Measurements from ENCODE around the gene PTPN12. TPM values are rescaled to one million over a fixed set of nuclear protein-coding genes. Genes with fewer than 3 reads are reported as not detected.

PTPN12 gene
- total and polyA plus RNA-seq, 2 donors from 2014 or later = 19.2 to 83.1 TPM

- DNase-seq (no peak), FAIRE-seq (no peak)
- no peaks in the 10 kb centered on the region for H3K9me3 ChIP-seq (ENCODE audit: control insufficient read depth in 2 of 3, insufficient read depth in 1 of 3, low read length in 3 of 3)
- H3K27me3 ChIP-seq (ENCODE audit: control insufficient read depth, insufficient read depth, low read length) = no peaks in the 10 kb centered on the region
- no peak overlapping the region for H3K27ac ChIP-seq (ENCODE audit: low read depth in 2 of 2, low read length in 2 of 2)
- no peaks in the 10 kb centered on the region for H3K36me3 ChIP-seq (ENCODE audit: control insufficient read depth in 2 of 3, insufficient read depth in 3 of 3, low read length in 3 of 3)
- TF ChIP-seq CTCF (IDR thresholded peaks at IDR 0.05; ENCODE audit: borderline replicate concordance, extremely low read depth, insufficient read depth) = no peak
- no peak overlapping the region for H3K4me3 ChIP-seq (ENCODE audit: low read length in 3 of 3)
- intact Hi-C loops (cut with DNase I) = no loop called here
- H3K9ac ChIP-seq (ENCODE audit: low read length in 3 of 3) = no peak overlapping the region
- peaks cover 0 to 4% (median 0%) of the 10 kb centered on the region in 3 donors for H3K4me1 ChIP-seq (ENCODE audit: control insufficient read depth in 2 of 3, insufficient read depth in 2 of 3, low read depth in 1 of 3, low read length in 3 of 3)
Measured at GRCh38 chr7:77549106-77549870, 12.2 kb downstream of the PTPN12 start.

- Histone ChIP-seq H3K9me3 (ENCODE audit: control insufficient read depth in 2 of 3, insufficient read depth in 1 of 3, low read length in 3 of 3) (no peaks in the 10 kb centered on the region), H3K27ac (ENCODE audit: low read depth in 2 of 2, low read length in 2 of 2) (no peak overlapping the region), H3K9ac (ENCODE audit: low read length in 3 of 3) (no peak overlapping the region), H3K4me1 (ENCODE audit: control insufficient read depth in 2 of 3, insufficient read depth in 2 of 3, low read depth in 1 of 3, low read length in 3 of 3) (peaks cover 0 to 4% (median 0%) of the 10 kb centered on the region in 3 donors), H3K4me3 (ENCODE audit: low read length in 3 of 3) (no peak overlapping the region), H3K27me3 (ENCODE audit: control insufficient read depth, insufficient read depth, low read length) (no peaks in the 10 kb centered on the region), H3K36me3 (ENCODE audit: control insufficient read depth in 2 of 3, insufficient read depth in 3 of 3, low read length in 3 of 3) (no peaks in the 10 kb centered on the region)
- no peak for DNase-seq
- no peak for FAIRE-seq
- TF ChIP-seq CTCF (IDR thresholded peaks at IDR 0.05; ENCODE audit: borderline replicate concordance, extremely low read depth, insufficient read depth) = no peak
- intact Hi-C loops (cut with DNase I) = no loop called here
Measured at GRCh38 chr7:77550586-77550985, 13.5 kb downstream of the PTPN12 start.

- H3K9ac ChIP-seq (ENCODE audit: low read length in 3 of 3) = no peak overlapping the region
- DNase-seq = no peak
- TF ChIP-seq CTCF (IDR thresholded peaks at IDR 0.05; ENCODE audit: borderline replicate concordance, extremely low read depth, insufficient read depth) = no peak
- intact Hi-C loops (cut with DNase I) = no loop called here
- H3K9me3 ChIP-seq (ENCODE audit: control insufficient read depth in 2 of 3, insufficient read depth in 1 of 3, low read length in 3 of 3) = no peaks in the 10 kb centered on the region
- no peak overlapping the region for H3K4me3 ChIP-seq (ENCODE audit: low read length in 3 of 3)
- no peaks in the 10 kb centered on the region for H3K36me3 ChIP-seq (ENCODE audit: control insufficient read depth in 2 of 3, insufficient read depth in 3 of 3, low read length in 3 of 3)
- no peaks in the 10 kb centered on the region for H3K27me3 ChIP-seq (ENCODE audit: control insufficient read depth, insufficient read depth, low read length)
- H3K4me1 ChIP-seq (ENCODE audit: control insufficient read depth in 2 of 3, insufficient read depth in 2 of 3, low read depth in 1 of 3, low read length in 3 of 3) = peaks cover 0 to 4% (median 0%) of the 10 kb centered on the region in 3 donors
- no peak overlapping the region for H3K27ac ChIP-seq (ENCODE audit: low read depth in 2 of 2, low read length in 2 of 2)
- no peak for FAIRE-seq
Measured at GRCh38 chr7:77553123-77553522, 16.0 kb downstream of the PTPN12 start.
